Stimulated activated CD8-positive, alpha-beta memory T cell treated with anti-CD3 and anti-CD28 coated beads, Interleukin-15, amount 100 ng/mL, for 1 hour (primary cell): Measurements from ENCODE around the gene SLC31A2.
"Not testable (repeated sequence)": the region's sequence is repeated elsewhere in the genome, so short reads cannot be mapped to it uniquely, and the experiment has no call there.

Experiments used
- DNase-seq: peaks from one replicate; pipeline ENCODE4 v3.0.0-alpha.2; 2020; ENCODE audit warnings: low read depth

SLC31A2 gene, protein sequence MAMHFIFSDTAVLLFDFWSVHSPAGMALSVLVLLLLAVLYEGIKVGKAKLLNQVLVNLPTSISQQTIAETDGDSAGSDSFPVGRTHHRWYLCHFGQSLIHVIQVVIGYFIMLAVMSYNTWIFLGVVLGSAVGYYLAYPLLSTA

DNA sequence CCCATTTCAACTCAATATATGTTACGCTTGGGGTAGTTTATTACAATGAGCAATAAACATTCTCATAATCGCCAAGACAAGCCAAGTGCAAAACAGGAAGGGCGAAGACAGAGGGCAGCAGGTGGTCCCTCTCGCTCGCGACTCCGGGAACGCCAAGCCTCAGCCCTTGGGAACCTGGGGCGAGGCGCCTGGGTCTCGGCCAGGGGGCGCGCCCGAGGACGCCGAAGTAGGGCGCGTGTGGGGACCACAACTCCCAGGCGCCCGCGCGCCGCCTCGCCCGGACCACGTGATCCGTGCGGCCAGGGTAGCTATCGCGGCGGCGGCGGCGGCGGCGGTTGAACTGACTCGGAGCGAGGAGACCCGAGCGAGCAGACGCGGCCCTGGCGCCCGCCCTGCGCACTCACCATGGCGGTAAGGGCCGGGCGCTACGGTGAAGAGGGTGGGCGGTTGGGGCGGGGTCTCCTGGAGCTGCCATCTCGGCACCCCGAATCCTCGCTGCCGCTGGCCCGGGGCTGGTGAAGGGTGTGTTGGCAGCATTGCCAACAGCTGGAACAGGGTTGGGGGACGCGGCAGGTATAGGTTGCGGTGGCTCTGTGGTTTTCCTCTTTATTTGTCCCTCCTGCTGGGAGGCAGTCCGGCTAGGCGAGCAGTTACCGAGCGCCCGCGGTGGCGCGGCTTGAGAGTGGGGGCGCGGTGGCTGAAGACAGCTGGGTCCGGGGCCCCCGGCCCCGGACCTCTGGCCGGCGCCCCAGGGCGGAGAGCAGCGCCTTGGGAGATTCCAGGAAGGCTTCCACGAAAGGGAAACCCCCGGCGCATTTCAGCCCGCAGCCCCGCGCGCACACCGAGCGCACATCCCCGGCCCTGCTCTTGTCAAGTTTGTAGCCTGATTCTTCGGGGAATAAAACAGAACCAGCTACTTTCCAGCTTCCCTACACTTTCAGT lies at the start of gene SLC31A2:
Gene SLC31A2, plus strand, starts transcription at position 338 of the 942 bp plus-strand sequence. Its CDS starts 68 bp downstream, at position 406.
- DNase-seq: peak; percentile 70

GRCh38 chr9:113105345-113105744 lies 45.5 kb upstream of the SLC31A2 start:
- not testable (repeated sequence) for DNase-seq

GRCh38 chr9:113111065-113111951 lies 39.5 kb upstream of the SLC31A2 start:
- not testable (repeated sequence) for DNase-seq

DNA sequence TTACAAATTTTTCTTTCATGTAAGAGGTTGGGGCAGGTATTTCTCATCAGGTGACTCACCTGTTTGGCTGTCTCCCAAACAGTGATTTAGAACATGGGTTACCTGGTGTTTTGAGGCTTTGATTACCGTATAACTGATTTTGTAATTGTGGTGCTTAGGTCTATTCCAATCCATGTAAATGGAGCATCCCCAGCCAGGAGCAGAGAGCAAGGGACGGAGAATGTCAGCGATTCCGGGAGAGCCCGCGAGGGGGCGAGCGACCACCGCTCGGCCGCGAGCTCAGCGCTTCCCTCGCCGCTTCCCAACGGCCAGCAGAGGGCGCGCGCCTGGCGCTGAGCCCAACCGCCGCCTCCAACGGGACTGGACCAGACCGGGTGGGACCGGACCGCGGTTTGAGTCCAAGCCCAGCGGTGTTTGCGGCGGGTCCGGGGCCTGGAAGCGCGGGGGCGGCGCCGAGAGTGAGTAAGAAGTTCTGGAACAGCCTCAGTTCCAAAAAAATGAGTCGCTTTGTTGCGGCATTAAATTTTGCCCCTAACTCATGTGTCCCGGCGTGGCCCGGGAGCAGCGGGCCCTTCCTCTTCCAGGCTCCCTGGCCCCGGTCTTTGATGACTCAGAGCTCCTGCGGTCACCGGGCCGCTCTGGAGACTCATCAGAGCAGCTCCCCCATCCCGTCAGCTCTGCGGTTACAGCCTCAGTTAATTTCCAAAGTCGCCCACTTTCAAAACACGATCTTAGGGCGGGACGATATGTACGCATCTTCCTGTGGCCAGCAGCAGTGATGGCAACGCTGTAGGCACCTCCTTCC lies 37.9 kb upstream of the SLC31A2 start:
- DNase-seq: not testable (repeated sequence)

DNA sequence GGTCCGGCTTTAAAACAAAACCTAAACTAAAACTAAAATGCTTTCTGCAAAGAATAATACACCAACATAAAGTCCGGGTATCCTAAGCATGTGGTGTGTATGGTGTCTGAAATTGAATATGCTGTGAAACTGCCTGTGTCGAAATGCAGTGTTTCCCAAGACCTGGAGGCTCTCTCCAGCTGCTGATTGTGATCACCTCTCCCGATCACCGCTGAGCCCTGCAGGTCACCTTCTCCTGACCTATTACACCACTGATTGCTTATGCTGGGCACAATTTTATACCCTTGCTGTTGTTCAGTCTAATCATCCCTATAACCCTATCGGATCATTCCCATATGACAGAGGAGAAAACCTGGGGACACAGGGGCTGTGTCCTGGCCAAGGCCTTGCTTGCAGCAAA lies 32.0 kb upstream of the SLC31A2 start:
- not testable (repeated sequence) for DNase-seq

DNA sequence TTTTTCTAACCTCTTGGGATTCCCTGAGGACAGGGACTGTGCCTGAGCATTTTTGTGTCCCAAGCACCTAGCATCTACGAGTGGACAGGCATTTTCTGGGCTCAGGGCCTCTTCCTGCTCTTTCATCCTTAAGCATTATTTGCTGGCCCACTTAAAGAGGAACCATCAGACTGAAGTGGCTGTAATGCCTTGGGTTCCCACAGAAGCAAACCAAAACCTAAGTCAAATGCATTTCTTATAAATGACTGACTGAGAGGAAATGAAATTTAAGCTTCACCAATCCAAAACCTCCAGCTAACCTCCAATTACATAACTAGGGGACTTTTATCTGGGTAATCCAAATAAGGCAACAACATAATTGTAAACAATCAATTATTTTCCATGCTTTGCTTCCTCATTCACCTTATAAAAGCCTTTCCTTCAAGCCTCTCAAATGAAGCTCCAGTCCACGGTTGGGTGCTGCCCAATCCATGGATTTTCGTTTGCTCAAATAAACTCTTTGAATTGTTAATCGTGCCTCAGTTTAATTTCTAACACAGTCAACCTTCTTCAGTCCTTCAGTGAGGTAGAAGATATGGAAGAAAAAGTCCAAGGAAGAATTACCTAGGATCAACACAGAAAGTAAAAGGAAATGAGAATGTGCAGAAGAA lies 25.3 kb upstream of the SLC31A2 start:
- DNase-seq: no peak

GRCh38 chr9:113129466-113129865 lies 21.3 kb upstream of the SLC31A2 start:
- DNase-seq: no peak

DNA sequence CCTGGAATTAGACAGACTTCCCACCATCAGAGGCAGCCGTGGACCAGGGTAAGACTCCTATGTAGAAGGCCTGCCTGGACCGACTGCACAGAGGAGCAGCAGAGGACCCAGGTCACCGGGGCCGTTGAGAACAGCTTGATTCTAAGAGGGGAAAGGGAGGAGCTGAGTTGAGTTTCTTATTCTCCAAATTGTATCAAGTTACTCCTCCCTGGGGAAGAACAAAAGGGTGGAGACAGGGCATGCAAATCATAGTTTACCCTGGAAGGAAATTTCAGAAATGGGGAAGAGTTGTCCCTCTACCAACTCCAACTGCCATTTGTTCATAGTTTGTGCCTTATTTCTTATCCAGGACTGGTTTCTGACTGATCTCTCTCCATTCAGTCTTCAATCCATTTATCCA lies 20.9 kb upstream of the SLC31A2 start:
- DNase-seq: no peak

DNA sequence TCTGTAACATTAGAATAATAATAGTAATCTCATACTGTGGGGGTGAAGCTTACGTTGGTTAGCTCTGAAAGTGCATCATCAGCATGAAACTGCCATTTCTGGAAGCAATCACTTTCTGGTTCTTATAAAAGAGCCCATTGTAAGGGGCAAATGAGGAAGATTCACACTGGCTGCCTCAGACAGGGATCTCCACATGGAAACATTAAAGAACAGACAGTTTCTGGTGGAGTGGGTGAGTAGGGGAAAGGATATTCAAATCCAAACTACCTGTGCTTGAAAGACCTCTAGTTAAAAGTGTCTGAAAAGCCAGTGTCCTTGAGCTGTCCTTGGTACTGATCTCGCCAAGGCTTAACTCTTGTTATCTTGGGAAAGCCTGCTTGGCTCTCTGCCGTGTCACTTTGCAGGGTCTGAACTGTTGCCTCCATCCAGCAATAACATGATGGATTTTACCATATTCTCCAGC lies 19.1 kb upstream of the SLC31A2 start:
- no peak for DNase-seq

DNA sequence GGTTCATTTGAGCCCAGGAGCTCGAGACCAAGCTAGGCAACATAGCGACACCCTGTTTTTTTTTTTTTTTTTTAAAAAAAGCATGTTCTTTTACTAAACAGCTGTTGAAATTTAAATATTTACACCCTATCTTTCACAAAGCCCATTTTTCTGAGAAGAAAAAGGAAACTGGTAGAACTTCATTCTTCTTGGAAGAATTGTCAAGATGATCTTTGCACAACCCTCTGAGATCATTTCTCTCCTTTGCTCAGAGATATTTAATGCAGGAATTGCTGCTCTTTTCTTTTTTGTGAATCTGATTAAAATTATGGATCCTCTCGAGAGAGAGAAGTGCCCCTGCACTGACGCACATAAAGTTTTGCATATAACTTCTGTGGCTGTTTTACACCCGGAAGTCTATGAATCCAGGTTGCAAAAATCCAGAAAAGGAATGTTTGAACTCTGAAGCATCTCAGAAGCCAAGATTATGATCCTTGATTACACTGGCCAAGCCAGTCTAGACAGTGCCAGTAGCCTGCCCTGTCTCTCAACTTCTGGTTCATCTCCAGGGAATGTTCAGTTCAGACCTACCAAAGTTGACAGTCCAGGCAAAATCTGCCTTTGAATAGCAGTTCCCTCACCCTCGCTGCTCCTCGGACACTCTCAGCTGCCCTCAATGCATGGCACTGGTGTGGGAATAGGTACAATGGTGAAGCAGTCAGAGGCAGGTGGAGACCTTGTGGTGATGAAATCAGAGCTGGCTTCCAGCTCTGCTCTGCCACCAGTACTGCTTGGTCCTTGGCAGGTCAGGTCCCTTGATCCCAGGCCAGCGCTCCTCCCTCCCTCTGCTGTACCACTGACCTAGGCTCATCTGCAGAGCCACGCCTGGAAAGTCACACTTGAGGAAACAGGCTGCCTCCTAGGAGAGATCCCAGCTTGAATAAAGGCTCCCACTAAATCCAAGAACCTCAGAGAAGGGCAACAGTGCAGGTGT lies 13.3 kb upstream of the SLC31A2 start:
- no peak for DNase-seq

DNA sequence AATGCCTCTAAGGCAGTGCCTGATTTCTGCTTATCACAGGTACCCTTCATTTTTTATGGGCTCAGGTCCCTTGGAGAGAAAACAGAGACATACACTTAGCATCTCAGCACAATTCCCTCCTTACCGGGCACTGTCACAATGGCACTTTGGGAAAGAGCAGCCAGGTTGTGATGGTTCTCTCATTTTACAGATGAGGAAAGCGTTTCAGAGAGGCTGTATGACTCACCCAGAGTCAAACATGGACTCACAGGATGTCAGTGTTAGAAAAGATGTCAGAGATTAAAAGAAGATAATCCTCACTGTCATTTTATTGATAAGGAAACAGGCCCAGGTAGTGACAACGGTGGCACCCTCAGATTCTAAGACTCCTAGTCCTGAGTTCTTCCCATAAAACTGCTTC lies 12.0 kb upstream of the SLC31A2 start:
- no peak for DNase-seq

DNA sequence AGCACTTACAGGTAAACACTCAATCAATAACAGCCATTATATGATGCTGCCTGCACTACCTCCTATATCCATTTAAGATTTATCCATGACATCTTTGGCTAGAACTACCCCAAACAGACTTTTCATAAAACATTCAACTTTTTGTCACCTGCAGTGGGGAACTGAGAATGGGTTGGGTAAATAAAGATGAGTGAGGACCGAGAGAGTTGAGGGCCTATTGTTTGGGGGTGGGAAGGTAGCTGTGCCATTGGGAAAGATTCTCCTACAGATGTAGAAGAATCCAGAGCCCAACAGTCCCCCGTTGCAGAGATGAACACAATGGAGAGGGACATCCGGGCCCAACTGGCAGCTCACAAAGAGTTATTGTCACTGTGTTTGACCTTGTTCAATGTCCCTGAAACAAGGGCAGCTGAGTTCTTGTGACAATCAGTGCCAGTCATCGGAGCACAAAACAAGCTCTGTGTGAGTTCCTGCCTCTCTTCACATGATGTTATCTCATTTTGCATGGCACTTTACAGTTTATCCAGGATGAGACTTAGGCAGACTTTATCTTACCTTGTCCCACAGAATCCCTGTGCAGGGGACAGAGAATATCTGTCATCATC lies 11.5 kb upstream of the SLC31A2 start:
- no peak for DNase-seq

DNA sequence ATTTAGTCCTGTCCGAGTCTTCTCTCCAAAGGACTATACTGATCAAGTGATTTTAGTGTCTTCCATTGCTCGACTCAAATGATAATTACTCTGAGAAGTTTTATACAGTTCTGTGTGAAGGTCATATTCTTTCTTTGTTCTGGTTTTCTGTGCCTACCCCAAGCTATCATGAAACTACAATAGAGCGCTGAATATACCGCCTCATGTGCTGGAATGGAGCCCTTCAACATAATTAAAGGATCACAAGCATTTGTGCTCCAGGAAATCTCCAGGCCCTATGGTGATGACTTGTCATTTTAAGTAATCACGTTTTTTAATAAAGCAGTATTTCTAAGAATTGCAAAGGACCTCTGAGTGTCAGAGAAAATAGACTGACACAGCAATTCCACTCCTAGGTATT lies 10.9 kb upstream of the SLC31A2 start:
- no peak for DNase-seq

DNA sequence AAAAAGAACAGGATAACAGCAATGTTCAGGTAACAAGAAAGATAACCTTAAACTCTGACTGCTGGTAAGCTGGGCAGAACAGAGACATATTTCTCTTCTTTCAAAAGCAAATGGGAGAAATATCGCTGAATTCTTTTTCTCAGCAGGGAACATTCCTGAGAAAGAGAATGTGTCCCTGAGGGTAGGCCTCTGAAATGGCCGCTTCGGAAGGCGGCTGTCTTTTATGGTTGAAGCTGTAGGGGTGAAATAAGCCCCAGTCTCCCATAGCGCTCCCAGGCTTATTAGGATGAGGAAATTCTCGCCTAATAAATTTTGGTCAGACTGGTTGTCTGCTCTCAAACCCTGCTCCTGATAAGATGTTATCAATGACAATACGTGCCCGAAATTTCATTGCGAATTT lies 9.9 kb upstream of the SLC31A2 start:
- DNase-seq: not testable (repeated sequence)

DNA sequence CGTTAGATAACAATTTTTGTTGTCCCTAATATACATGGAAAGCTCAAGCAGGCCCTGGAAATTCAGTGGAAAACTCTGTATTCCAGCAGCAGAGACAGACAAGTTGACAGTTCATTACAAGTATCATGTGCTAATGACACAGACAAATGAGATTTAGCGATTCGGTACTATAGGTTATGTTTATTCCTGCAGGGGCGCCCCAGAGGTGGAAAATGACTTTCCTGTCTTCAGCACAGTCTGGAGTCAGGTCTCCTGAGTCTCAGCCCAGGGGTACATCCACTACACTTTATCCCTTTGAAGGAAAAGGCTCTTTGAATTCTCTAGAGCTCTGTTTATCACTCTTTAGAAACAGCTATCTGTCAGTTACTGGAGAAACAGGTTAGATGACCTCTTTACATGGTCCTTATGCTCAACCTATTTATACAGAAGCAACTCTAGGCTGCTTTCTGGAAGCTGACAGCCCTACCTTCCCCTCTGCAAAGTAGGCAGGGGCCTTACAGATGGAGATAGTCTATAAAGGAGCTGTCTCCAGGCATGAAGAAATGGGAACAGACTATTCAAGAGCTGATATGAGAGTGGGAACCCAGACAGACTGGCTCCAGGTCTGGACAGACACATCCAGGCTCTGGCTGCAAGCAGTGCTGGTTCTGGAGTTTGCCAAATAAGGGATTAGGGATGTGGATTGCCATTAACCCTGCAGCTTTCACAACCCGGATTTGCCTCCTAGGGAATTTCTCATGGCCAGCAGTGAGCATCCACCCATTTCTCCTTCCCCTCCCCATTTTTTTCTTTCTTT lies 7.2 kb upstream of the SLC31A2 start:
- DNase-seq: no peak

GRCh38 chr9:113148372-113148705 lies 2.5 kb upstream of the SLC31A2 start:
- no peak for DNase-seq

- DNase-seq: no peak
Observed at GRCh38 chr9:113148781-113149510, 1.9 kb upstream of the SLC31A2 start.

DNA sequence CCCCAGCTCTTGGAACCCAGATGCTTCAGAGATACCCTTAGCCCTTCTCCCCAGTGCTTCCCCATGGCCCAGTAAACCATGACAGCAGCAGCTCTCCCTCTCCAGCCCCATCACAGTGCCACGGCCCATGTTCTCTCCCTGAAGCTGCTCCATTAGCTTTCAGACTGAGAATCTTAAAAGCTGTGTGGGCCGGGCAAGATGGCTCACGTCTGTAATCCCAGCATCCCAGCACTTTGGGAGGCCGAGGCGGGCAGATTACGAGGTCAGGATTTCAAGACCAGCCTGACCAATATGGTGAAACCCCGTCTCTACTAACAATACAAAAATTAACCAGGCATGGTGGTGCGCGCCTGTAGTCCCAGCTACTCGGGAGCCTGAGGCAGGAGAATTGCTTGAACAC lies 1.2 kb upstream of the SLC31A2 start:
- not testable (repeated sequence) for DNase-seq
